GM19372 (cell line): ENCODE data around the gene ATF7.

Experiments used
- ATAC-seq: cut with Tn5 transposase; IDR thresholded peaks from one replicate; pipeline ENCODE4 v1.9.1; 2021; ENCODE audit warnings: mild to moderate bottlenecking, low read depth, moderate library complexity; ENCODE audit not compliant: unreplicated experiment

Gene ATF7

GRCh38 chr12:53467082-53467481 is 159.1 kb downstream of the ATF7 start:
- no peak for ATAC-seq

DNA sequence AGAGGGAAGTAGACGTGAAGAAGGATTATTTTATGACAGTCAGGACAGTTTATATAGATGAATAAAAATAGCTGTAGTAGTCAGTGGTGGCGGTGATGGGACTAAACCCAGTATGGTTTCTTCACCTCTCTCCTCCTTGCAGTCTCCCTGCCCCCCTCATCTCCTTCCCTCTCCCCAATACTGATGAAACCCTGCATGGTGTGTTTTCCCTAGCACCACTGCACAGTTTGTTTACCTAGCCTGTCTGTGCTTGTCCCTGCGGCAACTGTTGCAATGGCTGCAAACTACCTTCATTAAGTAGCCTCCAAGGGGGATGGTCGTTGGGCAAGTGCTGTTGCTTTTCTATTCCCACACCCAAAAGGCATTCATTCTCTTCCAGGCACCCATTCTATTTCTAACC is 159.5 kb downstream of the ATF7 start:
- ATAC-seq: no peak

- no peak for ATAC-seq
These were observed 160.5 kb downstream of the ATF7 start for GRCh38 chr12:53465679-53466078.

GRCh38 chr12:53464685-53465418 is 161.3 kb downstream of the ATF7 start:
- ATAC-seq: no peak

- ATAC-seq: no peak
These were observed 162.2 kb downstream of the ATF7 start for GRCh38 chr12:53463802-53464560.

DNA sequence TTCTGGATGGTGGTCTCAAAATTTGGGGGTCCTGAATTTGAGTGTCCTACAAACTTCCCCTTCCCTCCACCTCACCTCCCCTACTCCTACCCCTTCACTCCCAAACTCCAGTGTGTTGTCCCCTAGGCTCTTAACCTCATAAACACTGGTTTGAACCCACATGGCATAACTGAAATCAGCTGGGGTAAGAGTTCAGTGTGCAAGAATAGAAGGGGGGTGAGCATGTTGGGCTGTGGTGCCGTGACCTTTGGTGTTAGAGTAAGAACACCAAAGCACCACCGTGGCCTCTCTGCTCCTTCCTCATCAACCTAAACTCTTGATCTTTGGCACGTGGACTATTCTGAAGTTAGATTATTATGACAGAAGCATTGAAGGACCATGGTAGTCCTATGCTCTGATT is 163.2 kb downstream of the ATF7 start:
- no peak for ATAC-seq

DNA sequence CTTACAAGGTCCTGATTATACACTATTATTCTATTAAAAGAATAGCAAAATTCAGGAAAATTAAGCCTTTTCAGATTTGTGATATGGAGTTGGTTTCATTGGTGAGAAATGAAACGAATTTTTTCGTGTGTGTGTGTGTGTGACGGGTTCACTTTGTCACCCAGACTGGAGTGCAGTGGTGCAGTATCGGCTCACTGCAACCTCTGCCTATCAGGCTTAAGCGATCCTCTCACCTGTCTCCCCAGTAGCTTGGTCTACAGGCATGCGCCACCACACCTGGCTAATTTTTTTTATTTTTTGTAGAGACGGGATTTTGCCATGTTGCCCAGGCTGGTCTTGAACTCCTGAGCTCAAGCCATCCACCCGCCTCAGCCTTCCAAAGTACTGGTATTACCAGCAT is 164.6 kb downstream of the ATF7 start:
- no peak for ATAC-seq

DNA sequence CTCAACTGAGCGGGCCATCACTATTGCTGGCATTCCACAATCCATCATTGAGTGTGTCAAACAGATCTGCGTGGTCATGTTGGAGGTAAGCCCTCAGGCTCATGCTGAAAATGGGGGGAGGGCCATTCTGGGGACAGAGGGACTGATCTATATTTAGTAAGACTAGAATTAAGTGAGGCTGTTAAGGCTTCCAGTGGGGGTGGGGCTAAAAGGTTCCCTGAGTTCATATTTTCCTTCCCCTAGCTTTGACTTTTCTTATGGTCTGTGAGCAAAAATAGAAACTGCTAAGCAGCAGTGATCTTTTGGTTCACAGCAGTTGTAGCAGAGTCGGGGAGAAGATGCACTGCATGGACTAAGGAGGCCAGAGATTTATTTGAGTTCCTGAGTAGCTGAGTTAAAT is 165.1 kb downstream of the ATF7 start:
- ATAC-seq: no peak

GRCh38 chr12:53459097-53459496 is 167.1 kb downstream of the ATF7 start:
- ATAC-seq: no peak
